ENCODE results near the gene AP4B1.

The AP4B1 gene

DNA sequence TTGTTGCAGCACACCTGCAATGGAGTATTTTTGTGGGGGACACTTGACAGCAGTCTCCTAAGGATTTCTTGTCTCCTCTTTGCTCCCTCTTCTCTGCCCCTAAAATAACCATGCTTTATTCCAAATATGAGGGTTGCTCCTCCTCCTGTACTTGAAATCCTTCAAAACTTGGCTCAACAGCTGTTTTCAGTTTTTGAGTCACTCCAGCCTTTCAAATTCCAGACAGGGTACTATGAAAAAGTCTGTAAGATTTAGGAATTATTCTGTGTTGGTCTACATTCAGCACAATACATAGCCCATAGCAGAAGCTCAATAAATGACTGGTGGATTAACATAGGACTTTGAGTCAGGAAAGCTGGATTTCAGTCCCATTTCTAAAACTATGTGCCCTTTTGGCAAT, 5.5 kb downstream of the AP4B1 start:
- peak; percentile 24 for DNase-seq (ENCODE audit: low read depth)
- TF ChIP-seq, protein P1, sequence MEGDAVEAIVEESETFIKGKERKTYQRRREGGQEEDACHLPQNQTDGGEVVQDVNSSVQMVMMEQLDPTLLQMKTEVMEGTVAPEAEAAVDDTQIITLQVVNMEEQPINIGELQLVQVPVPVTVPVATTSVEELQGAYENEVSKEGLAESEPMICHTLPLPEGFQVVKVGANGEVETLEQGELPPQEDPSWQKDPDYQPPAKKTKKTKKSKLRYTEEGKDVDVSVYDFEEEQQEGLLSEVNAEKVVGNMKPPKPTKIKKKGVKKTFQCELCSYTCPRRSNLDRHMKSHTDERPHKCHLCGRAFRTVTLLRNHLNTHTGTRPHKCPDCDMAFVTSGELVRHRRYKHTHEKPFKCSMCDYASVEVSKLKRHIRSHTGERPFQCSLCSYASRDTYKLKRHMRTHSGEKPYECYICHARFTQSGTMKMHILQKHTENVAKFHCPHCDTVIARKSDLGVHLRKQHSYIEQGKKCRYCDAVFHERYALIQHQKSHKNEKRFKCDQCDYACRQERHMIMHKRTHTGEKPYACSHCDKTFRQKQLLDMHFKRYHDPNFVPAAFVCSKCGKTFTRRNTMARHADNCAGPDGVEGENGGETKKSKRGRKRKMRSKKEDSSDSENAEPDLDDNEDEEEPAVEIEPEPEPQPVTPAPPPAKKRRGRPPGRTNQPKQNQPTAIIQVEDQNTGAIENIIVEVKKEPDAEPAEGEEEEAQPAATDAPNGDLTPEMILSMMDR (conservative IDR thresholded peaks at IDR 0.05; ENCODE audit: control insufficient read depth, insufficient read depth, low read depth, low read length), result no peak
- H3K4me3 ChIP-seq (ENCODE audit: control insufficient read depth, low read depth, low read length), result no peak overlapping the region

DNA sequence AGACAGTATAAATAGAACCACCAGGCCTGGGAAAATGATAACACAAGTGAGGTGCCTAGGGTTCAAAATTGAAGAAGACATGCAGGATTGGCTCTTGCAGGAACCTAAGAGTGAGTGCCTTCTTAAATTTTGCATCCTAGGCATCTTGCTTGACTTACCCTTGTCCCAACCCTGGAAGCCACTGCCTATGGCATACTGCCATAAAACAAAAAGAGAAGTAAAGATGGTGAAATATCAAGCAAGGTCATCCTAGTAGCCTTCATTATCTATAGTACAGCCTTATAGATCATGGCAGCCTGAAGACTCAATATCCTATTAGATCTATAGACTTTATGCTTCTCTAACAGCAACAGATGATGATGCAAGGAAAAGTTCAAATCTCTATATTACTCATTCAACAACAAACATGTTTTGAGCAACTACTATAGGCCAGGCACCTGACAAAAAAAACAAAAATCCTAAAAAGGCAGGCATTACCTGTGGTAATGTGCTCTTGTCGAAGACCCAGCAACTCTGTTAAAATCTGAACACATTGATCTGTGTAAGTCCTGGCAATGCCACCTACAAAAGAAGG, 6.3 kb downstream of the AP4B1 start:
- DNase-seq (ENCODE audit: low read depth), result no peak
- TF ChIP-seq, protein P1 (conservative IDR thresholded peaks at IDR 0.05; ENCODE audit: control insufficient read depth, insufficient read depth, low read depth, low read length), result no peak
- no peak overlapping the region for H3K4me3 ChIP-seq (ENCODE audit: control insufficient read depth, low read depth, low read length)

DNA sequence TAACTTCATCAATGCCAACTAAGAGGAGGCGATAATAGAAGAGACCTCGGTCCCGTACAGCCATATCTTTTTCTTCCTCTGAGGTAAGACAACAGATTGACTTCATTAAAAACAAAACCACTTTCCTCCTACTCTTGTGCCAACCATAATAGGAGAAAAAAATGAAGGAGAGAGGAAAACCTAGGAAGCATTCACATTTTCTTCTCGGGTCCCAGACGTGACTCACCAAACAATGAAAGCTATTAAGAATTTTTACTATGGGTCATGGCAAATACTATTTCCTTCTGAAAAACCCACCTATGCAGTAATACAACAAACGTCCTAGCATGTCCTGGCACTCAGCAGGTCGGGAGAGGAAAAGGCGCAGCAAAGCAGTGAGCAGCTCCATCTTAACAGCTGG, 8.6 kb downstream of the AP4B1 start:
- no peak overlapping the region for H3K4me3 ChIP-seq (ENCODE audit: control insufficient read depth, low read depth, low read length)
- TF ChIP-seq, protein P1 (conservative IDR thresholded peaks at IDR 0.05; ENCODE audit: control insufficient read depth, insufficient read depth, low read depth, low read length), result no peak
- DNase-seq (ENCODE audit: low read depth), result no peak

DNA sequence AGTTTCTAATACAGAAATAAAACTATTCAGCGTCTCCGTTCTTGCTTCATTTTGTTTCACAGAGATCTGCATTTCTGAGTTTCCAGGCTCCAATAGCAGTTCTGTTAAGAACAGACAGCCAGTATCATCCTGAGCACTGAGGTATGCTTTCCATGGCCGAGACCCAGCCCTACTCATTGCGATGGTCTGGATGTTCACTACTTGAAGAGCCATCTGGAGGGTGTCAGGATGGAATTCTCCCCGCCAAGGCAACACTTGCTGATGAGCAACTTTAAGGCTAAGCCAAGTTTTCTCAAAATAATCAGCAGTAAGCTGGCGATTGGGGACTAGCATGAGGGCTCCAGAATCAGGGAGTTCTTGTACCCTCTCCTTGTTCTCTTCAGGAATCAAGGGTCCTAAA, 9.5 kb downstream of the AP4B1 start:
- TF ChIP-seq, protein P1 (conservative IDR thresholded peaks at IDR 0.05; ENCODE audit: control insufficient read depth, insufficient read depth, low read depth, low read length), result no peak
- no peak overlapping the region for H3K4me3 ChIP-seq (ENCODE audit: control insufficient read depth, low read depth, low read length)
- DNase-seq (ENCODE audit: low read depth), result no peak

DNA sequence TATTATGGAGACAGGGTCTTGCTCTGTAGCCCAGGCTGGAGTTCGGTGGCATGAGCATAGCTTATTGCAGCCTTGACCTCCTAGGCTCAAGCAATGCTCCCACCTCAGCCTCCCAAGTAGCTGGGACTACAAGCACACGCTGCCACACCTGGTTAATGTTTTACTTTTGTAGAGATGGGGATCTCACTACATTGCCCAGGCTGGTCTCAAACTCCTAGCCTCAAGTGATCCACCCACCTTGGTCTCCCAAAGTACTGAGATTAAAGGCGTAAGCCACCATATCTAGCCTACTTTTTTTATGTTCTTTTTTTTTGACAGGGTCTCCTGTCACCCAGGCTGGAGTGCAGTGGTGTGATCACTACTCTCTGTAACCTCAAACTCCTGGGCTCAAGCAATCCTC, 11.3 kb downstream of the AP4B1 start:
- DNase-seq (ENCODE audit: low read depth), result no peak
- H3K4me3 ChIP-seq (ENCODE audit: control insufficient read depth, low read depth, low read length), result no peak overlapping the region

DNA sequence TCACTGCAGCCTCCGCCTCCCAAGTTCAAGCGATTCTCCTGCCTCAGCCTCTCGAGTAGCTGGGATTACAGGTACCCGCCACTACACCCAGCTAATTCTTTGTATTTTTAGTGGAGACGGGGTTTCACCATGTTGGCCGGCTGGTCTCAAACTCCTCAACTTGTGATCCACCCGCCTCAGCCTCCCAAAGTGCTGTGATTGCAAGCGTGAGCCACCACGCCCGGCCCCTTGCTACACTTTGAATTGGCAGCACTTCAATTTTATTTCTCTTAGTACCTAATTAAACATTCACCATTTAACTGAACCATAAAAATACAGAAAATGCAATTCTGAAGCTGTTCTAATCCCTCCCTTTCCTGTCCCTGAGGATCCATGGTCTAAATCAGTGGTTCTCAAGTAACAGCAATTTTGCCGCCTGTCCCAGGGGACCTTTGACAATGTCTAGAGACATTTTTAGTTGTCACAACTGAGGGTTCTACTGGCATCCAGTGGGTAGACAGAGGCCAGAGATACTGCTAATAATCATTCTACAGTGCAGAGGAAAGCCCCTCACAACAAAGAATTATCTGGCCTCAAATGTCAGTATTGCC, 12.9 kb downstream of the AP4B1 start:
- TF ChIP-seq, protein P1 (conservative IDR thresholded peaks at IDR 0.05; ENCODE audit: control insufficient read depth, insufficient read depth, low read depth, low read length), result no peak
- no peak for DNase-seq (ENCODE audit: low read depth)
- no peak overlapping the region for H3K4me3 ChIP-seq (ENCODE audit: control insufficient read depth, low read depth, low read length)

More for the DNA sequence above, 11.3 kb downstream of the AP4B1 start:
- TF ChIP-seq, protein P1 (conservative IDR thresholded peaks at IDR 0.05; ENCODE audit: control insufficient read depth, insufficient read depth, low read depth, low read length), result no peak

Measured in fibroblast of mammary gland (primary cell).